Lower leg skin (tissue), 3 donors: ENCODE measurements around the gene LRRIQ4.

ENCODE experiments used
- CTCF ChIP-seq, 3 donors: fragments of 450-650 bp; IDR thresholded peaks; one replicate each; pipeline ENCODE4 v1.5.1; 2016; ENCODE audit warnings: antibody characterized with exemption in 3 of 3, mild to moderate bottlenecking in 3 of 3, moderate library complexity in 2 of 3
- POLR2A ChIP-seq, 2 donors: fragments of 450-650 bp; IDR thresholded peaks; one replicate each; pipeline ENCODE4 v1.6.1; 2016 to 2017; ENCODE audit warnings: antibody characterized with exemption in 2 of 2, mild to moderate bottlenecking in 1 of 2, moderate library complexity in 1 of 2

GRCh38 chr3:169847896-169848295 is 35.2 kb downstream of the LRRIQ4 start:
- TF ChIP-seq CTCF (IDR thresholded peaks at IDR 0.05) (no peak), POLR2A (IDR thresholded peaks at IDR 0.05) (no peak)
